H1 (cell line): ENCODE data around the gene LAMB3. TPM values are rescaled to one million over a fixed set of nuclear protein-coding genes. Genes with fewer than 3 reads are reported as not detected.

Experiments used
- CTCF ChIA-PET: fragments of 300-600 bp; sonication (Branson Sonifier 250); formaldehyde crosslinking; loops from one replicate; lab custom pipeline; 2021; ENCODE audit not compliant: partially characterized antibody; lab: Charles Lee
- POLR2A ChIA-PET: fragments of 300-600 bp; sonication (Branson Sonifier 250); formaldehyde crosslinking; loops from one replicate; lab custom pipeline; 2021; ENCODE audit warnings: inconsistent platforms; ENCODE audit not compliant: partially characterized antibody; lab: Charles Lee
- DNase-seq, 2 experiments: peaks; one replicate each; pipeline versions ENCODE4 v3.0.0 to v3.0.0-alpha.2; 2010 to 2022; ENCODE audit warnings: low spot score in 2 of 2, low read depth in 1 of 2, mixed read lengths in 1 of 2
- FAIRE-seq: peaks from 2 replicates; lab custom pipeline; 2011; peaks lifted over from hg19 to GRCh38; lab: Jason Lieb, UNC
- H2AFZ ChIP-seq: 2 replicates; pipeline ENCODE4 v1.8.1; 2012; ENCODE audit warnings: low read length, inconsistent platforms
- H2AK5ac ChIP-seq: 2 replicates; pipeline ENCODE4 v1.6.1; 2013; ENCODE audit warnings: low read depth, low read length
- H2BK120ac ChIP-seq: replicated peaks from 2 replicates; pipeline ENCODE3; 2013; ENCODE audit warnings: low read depth, low read length, inconsistent platforms
- H2BK12ac ChIP-seq: 2 replicates; pipeline ENCODE4 v1.6.1; 2013; ENCODE audit warnings: low read depth, low read length
- H2BK15ac ChIP-seq: 2 replicates; pipeline ENCODE4 v1.6.1; 2013; ENCODE audit warnings: low read length
- H2BK20ac ChIP-seq: 2 replicates; pipeline ENCODE4 v1.6.1; 2013; ENCODE audit warnings: low read length
- H2BK5ac ChIP-seq: 2 replicates; pipeline ENCODE4 v1.6.1; 2013; ENCODE audit warnings: low read depth, low read length
- H3K14ac ChIP-seq: 2 replicates; pipeline ENCODE4 v1.6.1; 2013; ENCODE audit warnings: inconsistent platforms; ENCODE audit not compliant: insufficient read length
- H3K18ac ChIP-seq: 2 replicates; pipeline ENCODE4 v1.6.1; 2013; ENCODE audit warnings: low read length; ENCODE audit errors: extremely low read depth
- H3K23ac ChIP-seq: 2 replicates; pipeline ENCODE4 v1.6.1; 2013; ENCODE audit warnings: inconsistent platforms; ENCODE audit not compliant: insufficient read length
- H3K23me2 ChIP-seq: 2 replicates; pipeline ENCODE4 v1.6.1; 2013; ENCODE audit warnings: low read depth, low read length
- H3K27ac ChIP-seq: 2 replicates; pipeline ENCODE4 v1.6.1; 2011; ENCODE audit warnings: low read depth, low read length, inconsistent platforms
- H3K27me3 ChIP-seq, 4 experiments: replicated peaks in 1 of 4; 1 replicate in 1 of 4; 2 replicates in 3 of 4; pipeline versions ENCODE4 v1.6.1 to v1.8.1; 2011 to 2013; ENCODE audit warnings: low read length in 3 of 4, mild to moderate bottlenecking in 3 of 4, inconsistent platforms in 2 of 4, mixed read lengths in 2 of 4, moderate library complexity in 1 of 4; ENCODE audit not compliant: control insufficient read depth in 3 of 4, insufficient read depth in 3 of 4; ENCODE audit errors: extremely low read depth in 1 of 4
- H3K36me3 ChIP-seq, 4 experiments: 2 replicates each; pipeline versions ENCODE4 v1.6.1 to v1.8.1; 2011 to 2013; ENCODE audit warnings: mild to moderate bottlenecking in 4 of 4, low read length in 3 of 4, moderate library complexity in 2 of 4, control low read depth in 1 of 4, inconsistent platforms in 1 of 4; ENCODE audit not compliant: insufficient read depth in 4 of 4, control insufficient read depth in 2 of 4
- H3K4ac ChIP-seq: replicated peaks from 2 replicates; pipeline ENCODE3; 2013; ENCODE audit warnings: low read length, low read depth, mixed read lengths, inconsistent platforms; ENCODE audit not compliant: insufficient read length
- H3K4me1 ChIP-seq, 4 experiments: replicated peaks in 1 of 4; 1 replicate in 1 of 4; 2 replicates in 3 of 4; pipeline versions ENCODE4 v1.6.1 to v1.8.1; 2011 to 2013; ENCODE audit warnings: low read length in 3 of 4, inconsistent platforms in 2 of 4, mixed read lengths in 1 of 4; ENCODE audit not compliant: insufficient read depth in 4 of 4, control insufficient read depth in 3 of 4
- H3K4me2 ChIP-seq, 2 experiments: 2 replicates each; pipeline versions ENCODE4 v1.6.1 to v1.8.1; 2011 to 2013; ENCODE audit warnings: low read depth in 2 of 2, low read length in 2 of 2, control low read depth in 1 of 2, inconsistent platforms in 1 of 2, mild to moderate bottlenecking in 1 of 2; ENCODE audit not compliant: insufficient read depth in 1 of 2
- H3K4me3 ChIP-seq, 4 experiments: fragments of 200-600, 300-600 bp in 1 of 4; sonication (generic), shearing (Covaris generic), sonication (Bioruptor Twin) in 1 of 4; 2 replicates each; pipeline versions ENCODE4 v1.5.1 to v1.8.1; 2011 to 2016; ENCODE audit warnings: low read length in 4 of 4, low read depth in 3 of 4, control low read depth in 2 of 4, inconsistent platforms in 2 of 4, mild to moderate bottlenecking in 2 of 4, mixed read lengths in 1 of 4, moderate library complexity in 1 of 4; ENCODE audit not compliant: insufficient read depth in 2 of 4; ENCODE audit errors: extremely low read depth in 1 of 4
- H3K56ac ChIP-seq: replicated peaks from 2 replicates; pipeline ENCODE3; 2013; ENCODE audit warnings: low read depth, mild to moderate bottlenecking, mixed read lengths, low read length, inconsistent platforms; ENCODE audit not compliant: insufficient read length
- H3K79me1 ChIP-seq: 2 replicates; pipeline ENCODE4 v1.6.1; 2013; ENCODE audit warnings: low read depth, low read length, control low read depth
- H3K79me2 ChIP-seq, 2 experiments: 2 replicates each; pipeline versions ENCODE4 v1.6.1 to v1.8.1; 2012 to 2013; ENCODE audit warnings: low read length in 2 of 2, mild to moderate bottlenecking in 2 of 2, inconsistent platforms in 1 of 2; ENCODE audit not compliant: insufficient read depth in 2 of 2, control insufficient read depth in 1 of 2
- H3K9ac ChIP-seq, 4 experiments: replicated peaks in 1 of 4; 1 replicate in 1 of 4; 2 replicates in 3 of 4; pipeline versions ENCODE4 v1.6.1 to v1.8.1; 2011 to 2013; ENCODE audit warnings: low read depth in 3 of 4, low read length in 3 of 4, control low read depth in 2 of 4, mild to moderate bottlenecking in 2 of 4, moderate library complexity in 2 of 4, inconsistent platforms in 1 of 4; ENCODE audit errors: extremely low read depth in 1 of 4
- H3K9me3 ChIP-seq, 2 experiments: 2 replicates each; pipeline versions ENCODE4 v1.6.1 to v1.8.1; 2012 to 2013; ENCODE audit warnings: mild to moderate bottlenecking in 2 of 2, moderate library complexity in 2 of 2, control low read depth in 1 of 2, inconsistent platforms in 1 of 2, low read depth in 1 of 2, low read length in 1 of 2, mixed read lengths in 1 of 2; ENCODE audit not compliant: insufficient read depth in 2 of 2
- H4K20me1 ChIP-seq, 2 experiments: replicated peaks in 1 of 2; 2 replicates each; pipeline versions ENCODE3 to v1.8.1; 2011 to 2013; ENCODE audit warnings: inconsistent platforms in 2 of 2, low read length in 2 of 2, mild to moderate bottlenecking in 1 of 2; ENCODE audit not compliant: insufficient read depth in 2 of 2, control insufficient read depth in 1 of 2
- H4K5ac ChIP-seq: 2 replicates; pipeline ENCODE4 v1.6.1; 2013; ENCODE audit warnings: low read length, low read depth, mixed read lengths, inconsistent platforms; ENCODE audit not compliant: insufficient read length
- H4K8ac ChIP-seq: 2 replicates; pipeline ENCODE4 v1.8.0; 2013; ENCODE audit warnings: mild to moderate bottlenecking, moderate library complexity, low read length, inconsistent platforms; ENCODE audit not compliant: insufficient read depth; ENCODE audit errors: extremely low read depth
- H4K91ac ChIP-seq: replicated peaks from 2 replicates; pipeline ENCODE3; 2013; ENCODE audit warnings: low read length, mixed read lengths, inconsistent platforms; ENCODE audit not compliant: insufficient read length
- CTCF ChIP-seq, 3 experiments: IDR thresholded peaks; 1 replicate in 2 of 3; 2 replicates in 1 of 3; pipeline versions ENCODE4 v1.5.1 to v1.6.1; 2011; ENCODE audit warnings: low read length in 3 of 3, mild to moderate bottlenecking in 3 of 3, inconsistent platforms in 2 of 3, low read depth in 1 of 3, moderate library complexity in 1 of 3; ENCODE audit not compliant: insufficient read depth in 1 of 3; ENCODE audit errors: control extremely low read depth in 1 of 3
- JUN ChIP-seq: IDR thresholded peaks from 2 replicates; pipeline ENCODE4 v1.6.1; 2011; ENCODE audit warnings: low read depth, mild to moderate bottlenecking, improper control_type of control experiment, low read length
- RAD21 ChIP-seq, 2 experiments: IDR thresholded peaks in 1 of 2; conservative IDR thresholded peaks in 1 of 2; 2 replicates each; pipeline ENCODE4 v1.6.1; 2011; ENCODE audit warnings: low read depth in 2 of 2, low read length in 2 of 2, improper control_type of control experiment in 1 of 2, inconsistent platforms in 1 of 2, mild to moderate bottlenecking in 1 of 2, moderate library complexity in 1 of 2
- RFX5 ChIP-seq: IDR thresholded peaks from 2 replicates; pipeline ENCODE4 v1.6.1; 2011; ENCODE audit warnings: low read depth, low read length, improper control_type of control experiment, borderline replicate concordance
- TCF12 ChIP-seq: IDR thresholded peaks from 2 replicates; pipeline ENCODE4 v1.6.1; 2011; ENCODE audit warnings: low read depth, mild to moderate bottlenecking, low read length
- TEAD4 ChIP-seq: IDR thresholded peaks from 2 replicates; pipeline ENCODE4 v1.6.1; 2012; ENCODE audit warnings: low read depth, low read length, inconsistent platforms, mixed read lengths
- WGBS, 2 experiments: shearing (Covaris generic) in 1 of 2; methylation state at CpG; one replicate each; pipeline versions ENCODE4 v1.1.6 to v1.1.7; 2013 to 2015; ENCODE audit warnings: low lambda C conversion rate in 2 of 2, mixed read lengths in 2 of 2, inconsistent platforms in 1 of 2, low coverage in 1 of 2, missing lambda C conversion rate in 1 of 2; ENCODE audit not compliant: insufficient replicate concordance in 2 of 2, insufficient coverage in 1 of 2, insufficient read length in 1 of 2; ENCODE audit errors: extremely low coverage in 1 of 2, missing lambda C conversion rate in 1 of 2; 5-methylcytosine and 5-hydroxymethylcytosine counted together
- polyA plus RNA-seq, 7 experiments: library from polyadenylated mRNA; depleted of rRNA in 3 of 7; stranded (reverse) in 5 of 7; unstranded in 2 of 7; fragments of >200 nt in 5 of 7; fragments of 200-250 nt in 2 of 7; gene quantifications; 1 replicate in 5 of 7; 2 replicates in 1 of 7; 4 replicates in 1 of 7; pipeline versions ENCODE4 v1.2.1 to v1.2.3, GENCODE V29; 2011 to 2013; ENCODE audit warnings: missing spikeins in 2 of 7, mixed read lengths in 2 of 7
- total RNA-seq: library from RNA; stranded (reverse); fragmentation: NEBNext Ultra II Directional; extraction: Animal tissue kit (Norgen Biotek cat#: 25700); gene quantifications from 2 replicates; pipeline ENCODE4 v1.2.1, GENCODE V29; 2021

The LAMB3 gene
- total and polyA plus RNA-seq, 2 of the 8 experiments (the other 6 are each of a cell fraction or from before 2014, with no cell fraction given), result 0.45 to 0.50 TPM

- no peak overlapping the region for H2BK5ac ChIP-seq
- no peak overlapping the region for H2AK5ac ChIP-seq
- no peaks in the 10 kb centered on the region; the same call in none of the 2 replicates for H3K23me2 ChIP-seq
- H2BK12ac ChIP-seq, result no peak overlapping the region
- no peak overlapping the region for H4K5ac ChIP-seq
- no peak overlapping the region for H2BK120ac ChIP-seq
- H3K79me2 ChIP-seq, result no peaks in the 10 kb centered on the region
- CTCF ChIA-PET, result interaction anchor here (0.5 to 8.0 kb wide), 42 partner anchors 9 to 1446 kb away, joined by 3 to 89 read pairs (median 5); partner anchors contain the start of genes CAMK1G, G0S2 and LAMB3
- peaks cover 0 to 4% (median 2%) of the 10 kb centered on the region in 4 experiments; a peak in 4 of 7 replicates for H3K4me1 ChIP-seq
- H3K27ac ChIP-seq, result no peak overlapping the region
- H4K20me1 ChIP-seq, result no peaks in the 10 kb centered on the region
- no peak overlapping the region for H4K91ac ChIP-seq
- TF ChIP-seq JUN (no peak), RAD21 (IDR thresholded peaks at IDR 0.05 in 1 of 2, conservative IDR thresholded peaks at IDR 0.05 in 1 of 2; ENCODE audit: low read depth in 2 of 2, low read length in 2 of 2) (peak; percentile 73 to 78), TCF12 (no peak), RFX5 (no peak), CTCF (IDR thresholded peaks at IDR 0.05; ENCODE audit: control extremely low read depth in 1 of 3, insufficient read depth in 1 of 3, low read depth in 1 of 3, low read length in 3 of 3) (peak; percentile 50 to 90 (median 81)), TEAD4 (peak; percentile 42; the same call in 1 of the 2 replicates)
- no peak overlapping the region for H3K23ac ChIP-seq
- no peaks in the 10 kb centered on the region for H3K79me1 ChIP-seq
- no peak overlapping the region for H2BK20ac ChIP-seq
- POLR2A ChIA-PET, result no interaction called here
- H3K4me2 ChIP-seq, result no peak overlapping the region
- no peak overlapping the region for H3K14ac ChIP-seq
- no peaks in the 10 kb centered on the region; a peak in 1 of 7 replicates for H3K27me3 ChIP-seq
- no peak overlapping the region for H3K9ac ChIP-seq
- H3K18ac ChIP-seq, result no peak overlapping the region
- FAIRE-seq (peak; percentile 58), DNase-seq (peak; percentile 64 to 85)
- H3K4ac ChIP-seq, result no peak overlapping the region
- H3K56ac ChIP-seq, result no peak overlapping the region
- 38% methylated on average over 9 of the region's 9 CpGs; no CpG with 5 or more reads in 1 of the 2 experiments for WGBS, 2 experiments
- H3K4me3 ChIP-seq, result no peak overlapping the region
- H2AFZ ChIP-seq, result peak overlapping the region; percentile 6; the same call in 1 of the 2 replicates
- H3K9me3 ChIP-seq, result no peaks in the 10 kb centered on the region
- no peak overlapping the region for H2BK15ac ChIP-seq
- no peak overlapping the region for H4K8ac ChIP-seq
- H3K36me3 ChIP-seq, result no peaks in the 10 kb centered on the region
These were observed 82.6 kb downstream of the LAMB3 start for GRCh38 chr1:209569455-209570207.
